ENCODE results near the gene ASCL3. TPM values are rescaled to one million over a fixed set of nuclear protein-coding genes. Genes with fewer than 3 reads are reported as not detected.

The ASCL3 gene
- total RNA-seq, result not detected in 2 replicates

GRCh38 chr11:8942518-8943066, at the start of gene ASCL3:
TSS of gene ASCL3 (minus strand) at chr11:8943016. CDS start at chr11:8938161, 4,855 bp downstream.

GRCh38 chr11:8964324-8965320, 21.8 kb upstream of the ASCL3 start, which contains the start of gene TMEM9B:
TSS of gene TMEM9B (minus strand) at chr11:8964442. CDS start at chr11:8964313, 129 bp downstream.

GRCh38 chr11:8932564-8933180, 10.1 kb downstream of the ASCL3 start, which contains the start of gene C11orf16:
TSS of gene C11orf16 (minus strand) at chr11:8932947. CDS start at chr11:8932308, 639 bp downstream.

GRCh38 chr11:8911029-8911823, 31.6 kb downstream of the ASCL3 start, which contains the start of gene AKIP1:
TSS of gene AKIP1 (plus strand) at chr11:8911189. CDS start at chr11:8911450, 261 bp downstream.

Other genes with a start within 250 kb of the ASCL3 start
- gene AKIP1, start 31.8 kb downstream of the ASCL3 start, total RNA-seq, result 24.0 and 27.1 TPM in 2 replicates
- not detected in 2 replicates for gene C11orf16, start 10.1 kb downstream of the ASCL3 start, total RNA-seq
- gene TMEM9B, start 21.4 kb upstream of the ASCL3 start, total RNA-seq, result 27.9 and 34.5 TPM in 2 replicates
- gene NRIP3, start 61.0 kb upstream of the ASCL3 start, total RNA-seq, result 2.5 and 12.0 TPM in 2 replicates
- gene SCUBE2, start 148.6 kb upstream of the ASCL3 start, total RNA-seq, result 0.81 and 1.2 TPM in 2 replicates

Data from endothelial cell of coronary artery (primary cell).